COLO668 (cell line): ENCODE results near the gene CEP20.
"Not testable (repeated sequence)": the region's sequence is repeated elsewhere in the genome, so short reads cannot be mapped to it uniquely, and the experiment has no call there.

Experiments
- DNase-seq: peaks from one replicate; lab custom pipeline; 2025; ENCODE audit not compliant: unreplicated experiment; lab: John Stamatoyannopoulos, UW

The CEP20 gene

GRCh38 chr16:15888072-15888976, at the start of gene CEP20:
CEP20 (minus strand) TSS chr16:15888603; CDS start chr16:15888585, 18 bp downstream.
- DNase-seq = peak; percentile 99

DNA sequence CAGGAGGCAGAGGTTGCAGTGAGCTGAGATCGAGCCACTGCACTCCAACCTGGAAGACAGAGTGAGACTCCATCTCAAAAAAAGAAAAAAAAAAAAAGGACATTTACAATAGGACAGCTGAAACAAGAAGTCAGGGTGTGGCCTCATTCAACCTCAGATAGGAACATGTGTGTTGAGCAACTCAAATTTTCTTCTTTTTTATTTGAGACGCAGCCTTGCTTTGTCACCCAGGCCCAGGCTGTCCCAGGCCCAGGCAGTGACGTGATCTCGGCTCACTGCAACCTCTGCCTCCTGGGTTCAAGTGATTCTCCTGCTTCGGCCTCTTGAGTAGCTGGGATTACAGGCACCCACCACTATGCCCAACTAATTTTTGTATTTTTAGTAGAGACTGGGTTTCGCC, 48.4 kb upstream of the CEP20 start:
- DNase-seq = not testable (repeated sequence)

DNA sequence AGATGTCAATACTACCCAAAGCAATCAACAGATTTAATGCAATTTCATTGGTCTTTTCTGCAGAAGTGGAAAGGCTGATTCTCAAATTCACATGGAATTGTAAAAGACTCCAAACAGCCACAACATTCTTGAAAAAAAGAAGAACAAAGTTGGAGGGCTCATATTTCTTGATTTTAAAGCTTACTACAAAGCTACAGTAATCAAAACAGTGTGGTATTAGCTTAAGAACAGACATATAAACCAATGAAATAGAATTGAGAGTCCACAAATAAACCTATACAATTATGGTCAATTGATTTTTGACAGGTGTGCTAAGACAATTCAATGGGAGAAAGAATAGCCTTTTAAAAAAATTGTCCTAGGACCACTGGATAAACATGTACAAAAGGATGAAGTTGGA, 46.6 kb upstream of the CEP20 start:
- DNase-seq = no peak

GRCh38 chr16:15933781-15934180, 45.4 kb upstream of the CEP20 start:
- DNase-seq = no peak

DNA sequence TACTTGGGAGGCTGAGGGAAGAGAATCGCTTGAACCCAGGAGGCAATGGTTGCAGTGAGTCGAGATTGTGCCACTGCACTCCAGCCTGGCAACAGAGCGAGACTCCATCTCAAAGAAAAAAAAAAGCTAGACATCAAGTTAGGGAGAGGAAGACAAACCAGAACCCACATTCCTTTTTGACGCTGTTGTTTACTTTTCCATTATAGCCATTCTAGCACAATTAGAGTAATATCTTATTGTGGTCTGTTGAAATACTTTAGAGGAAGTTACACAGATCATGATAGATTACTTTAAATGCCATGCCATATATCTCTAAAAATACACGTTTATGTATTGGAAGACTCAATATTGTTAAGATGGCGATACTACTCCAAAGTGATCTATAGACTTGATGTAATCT, 44.5 kb upstream of the CEP20 start:
- no peak for DNase-seq

DNA sequence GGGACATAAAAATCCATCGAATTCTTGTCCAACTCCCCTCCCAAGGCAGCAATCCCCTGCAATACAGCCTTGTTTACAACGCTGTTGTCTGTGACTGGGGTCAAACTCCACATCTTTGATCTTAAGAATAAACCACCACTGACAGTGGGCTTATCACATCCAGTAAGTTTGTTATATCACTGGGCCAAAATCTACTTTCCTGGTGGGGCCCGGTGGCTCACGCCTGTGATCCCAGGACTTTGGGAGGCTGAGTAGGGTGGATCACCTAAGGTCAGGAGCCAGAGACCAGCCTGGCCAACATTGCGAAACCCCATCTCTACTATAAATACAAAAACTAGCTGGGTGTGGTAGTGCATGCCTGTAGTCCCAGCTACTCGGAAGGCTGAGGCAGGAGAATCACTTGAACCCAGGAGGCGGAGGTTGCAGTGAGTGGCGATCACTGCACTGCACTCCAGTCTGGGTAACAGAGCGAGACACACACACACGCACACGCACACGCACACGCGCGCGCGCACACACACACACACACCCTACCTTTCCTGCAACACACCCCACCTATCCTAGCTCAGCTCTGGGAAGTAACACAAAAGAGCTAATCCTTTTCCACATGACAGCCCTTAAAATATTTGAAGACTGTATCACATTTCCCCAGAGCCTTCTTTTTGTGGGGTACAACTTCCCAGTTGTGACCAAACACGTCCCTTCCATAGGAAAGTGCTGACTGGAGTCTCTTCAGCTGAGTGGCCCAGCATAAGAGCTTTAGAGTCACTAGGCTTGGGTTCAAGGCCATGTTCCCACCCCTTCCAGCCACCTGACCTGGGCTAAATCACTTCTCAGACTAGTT, 40.1 kb upstream of the CEP20 start:
- DNase-seq = no peak

GRCh38 chr16:15925631-15926030, 37.2 kb upstream of the CEP20 start:
- no peak for DNase-seq

- DNase-seq = no peak
Measured at GRCh38 chr16:15924996-15925395, 36.6 kb upstream of the CEP20 start.

GRCh38 chr16:15919331-15919730, 30.9 kb upstream of the CEP20 start:
- no peak for DNase-seq

- DNase-seq = not testable (repeated sequence)
Measured at GRCh38 chr16:15918314-15918713, 29.9 kb upstream of the CEP20 start.

DNA sequence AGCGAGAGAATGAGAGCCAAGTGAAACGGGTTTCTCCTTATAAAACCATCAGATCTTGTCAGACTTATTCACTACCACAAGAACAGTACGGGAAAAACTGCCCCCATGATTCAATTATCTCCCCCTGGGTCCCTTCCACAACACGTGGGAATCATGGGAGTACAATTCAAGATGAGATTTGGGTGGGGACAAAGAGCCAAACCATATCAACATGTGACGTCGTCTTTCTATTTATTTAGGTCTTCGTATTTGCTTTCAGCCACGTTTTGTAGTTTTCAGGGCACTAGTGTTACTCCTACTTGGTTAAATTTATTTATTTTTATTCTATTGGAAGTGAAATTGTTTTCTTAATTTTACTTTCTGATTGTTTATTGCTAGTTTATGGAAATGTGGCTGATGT, 27.9 kb upstream of the CEP20 start:
- no peak for DNase-seq

- no peak for DNase-seq
Measured at GRCh38 chr16:15915555-15916081, 27.2 kb upstream of the CEP20 start.

DNA sequence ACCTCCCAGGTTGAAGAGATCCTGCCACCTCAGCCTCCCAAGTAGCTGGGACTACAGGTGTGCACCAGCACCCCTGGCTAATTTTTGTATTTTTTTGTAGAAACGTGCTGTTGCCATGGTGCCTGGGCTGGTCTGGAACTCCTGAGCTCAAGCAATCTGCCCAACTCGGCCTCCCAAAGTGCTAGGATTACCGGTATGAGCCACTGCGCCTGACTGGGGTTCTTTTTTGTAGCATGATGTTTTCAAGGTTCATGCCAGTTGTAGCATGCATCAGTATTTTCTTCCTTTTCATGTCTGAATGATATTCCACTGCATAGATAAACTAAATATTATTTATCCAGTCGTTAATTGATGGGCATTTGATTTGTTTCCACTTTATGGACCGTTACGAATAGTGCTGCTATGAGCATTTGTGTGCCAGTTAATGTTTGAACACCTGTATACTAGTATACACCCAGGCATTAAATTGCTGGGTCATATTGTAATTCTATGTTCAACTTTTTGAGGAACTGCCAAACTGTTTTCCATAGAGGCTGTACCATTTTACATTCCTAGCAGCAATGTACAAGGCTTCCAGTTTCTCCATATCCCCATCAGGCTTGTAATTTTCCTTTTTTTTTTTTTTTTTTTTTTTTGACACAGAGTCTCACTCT, 24.8 kb upstream of the CEP20 start:
- DNase-seq = no peak

GRCh38 chr16:15911198-15911597, 22.8 kb upstream of the CEP20 start:
- DNase-seq = no peak

- DNase-seq = no peak
Measured at GRCh38 chr16:15907863-15908478, 19.6 kb upstream of the CEP20 start.

- no peak for DNase-seq
Measured at GRCh38 chr16:15906439-15906838, 18.0 kb upstream of the CEP20 start.

- DNase-seq = no peak
Measured at GRCh38 chr16:15903960-15904359, 15.6 kb upstream of the CEP20 start.

DNA sequence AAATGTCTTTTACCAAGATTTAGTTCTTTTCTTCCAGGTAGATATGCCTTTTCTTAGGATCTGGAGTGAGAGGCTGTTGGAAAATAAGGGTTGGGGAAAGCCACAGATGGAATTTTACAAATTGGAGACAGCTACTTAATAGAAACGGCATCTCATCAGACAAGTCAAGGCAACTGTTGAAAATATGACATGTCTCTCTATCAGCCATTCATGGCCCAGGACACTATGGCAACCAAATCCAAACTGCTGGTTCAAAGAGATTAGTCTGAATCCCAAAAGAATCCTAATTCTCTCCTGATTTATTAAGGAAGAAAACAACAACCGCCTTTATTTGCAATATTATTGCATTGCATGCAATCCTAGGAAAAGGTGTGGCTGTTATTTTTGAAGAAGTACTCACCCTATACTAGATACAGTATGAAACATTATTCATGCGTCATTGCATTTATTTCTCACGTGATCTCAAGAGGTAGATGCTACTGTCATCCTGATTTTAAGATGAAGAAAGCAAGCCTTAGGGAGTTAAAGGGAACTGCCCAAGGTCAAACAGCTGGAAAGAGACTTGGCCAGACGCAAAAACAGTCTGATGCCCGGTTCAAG, 12.6 kb upstream of the CEP20 start:
- no peak for DNase-seq

DNA sequence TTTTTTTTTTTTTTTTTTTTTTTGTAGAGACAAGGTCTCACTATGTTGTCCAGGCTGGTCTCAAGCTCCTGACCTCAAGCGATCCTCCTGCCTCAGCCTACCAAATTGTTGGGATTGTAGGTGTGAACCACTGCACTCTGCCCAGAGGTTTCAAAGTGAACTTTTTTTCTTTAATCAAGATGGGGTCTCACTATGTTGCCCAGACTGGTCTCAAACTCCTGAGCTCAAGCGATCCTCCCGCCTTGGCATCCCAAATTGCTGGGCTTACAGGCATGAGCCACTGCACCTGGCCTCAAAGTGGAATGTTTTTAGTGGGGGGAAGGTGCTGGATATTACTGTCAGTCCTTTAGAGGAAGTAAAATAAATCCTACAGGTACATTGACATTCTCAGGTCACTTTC, 12.0 kb upstream of the CEP20 start:
- no peak for DNase-seq

- peak; percentile 5 for DNase-seq
Measured at GRCh38 chr16:15899538-15900100, 11.2 kb upstream of the CEP20 start.
